ENCODE results near the gene LIN7C.
"Not testable (repeated sequence)": the region's sequence is repeated elsewhere in the genome, so short reads cannot be mapped to it uniquely, and the experiment has no call there.

The LIN7C gene

GRCh38 chr11:27468995-27469695, 37.4 kb downstream of the LIN7C start:
- DNase-seq, result no peak

- DNase-seq, result no peak
Measured at GRCh38 chr11:27468209-27468994, 38.2 kb downstream of the LIN7C start.

- DNase-seq, result no peak
Measured at GRCh38 chr11:27467181-27467913, 39.2 kb downstream of the LIN7C start.

GRCh38 chr11:27466363-27466762, 40.2 kb downstream of the LIN7C start:
- no peak for DNase-seq

GRCh38 chr11:27465629-27466028, 40.9 kb downstream of the LIN7C start:
- DNase-seq, result peak; percentile 39

GRCh38 chr11:27464909-27465308, 41.7 kb downstream of the LIN7C start:
- DNase-seq, result no peak

GRCh38 chr11:27464289-27464696, 42.3 kb downstream of the LIN7C start:
- no peak for DNase-seq

- no peak for DNase-seq
Measured at GRCh38 chr11:27462543-27462942, 44.0 kb downstream of the LIN7C start.

GRCh38 chr11:27460158-27460978, 46.2 kb downstream of the LIN7C start:
- peak; percentile 72 for DNase-seq

- no peak for DNase-seq
Measured at GRCh38 chr11:27459191-27459590, 47.4 kb downstream of the LIN7C start.

- DNase-seq, result no peak
Measured at GRCh38 chr11:27458182-27458581, 48.4 kb downstream of the LIN7C start.

GRCh38 chr11:27456795-27457329, 49.7 kb downstream of the LIN7C start:
- peak; percentile 44 for DNase-seq

- DNase-seq, result no peak
Measured at GRCh38 chr11:27456140-27456794, 50.3 kb downstream of the LIN7C start.

GRCh38 chr11:27455667-27456066, 50.9 kb downstream of the LIN7C start:
- no peak for DNase-seq

- no peak for DNase-seq
Measured at GRCh38 chr11:27453701-27454100, 52.9 kb downstream of the LIN7C start.

GRCh38 chr11:27452147-27452546, 54.4 kb downstream of the LIN7C start:
- no peak for DNase-seq

GRCh38 chr11:27451244-27451965, 55.2 kb downstream of the LIN7C start:
- no peak for DNase-seq

GRCh38 chr11:27448184-27448540, 58.4 kb downstream of the LIN7C start:
- DNase-seq, result not testable (repeated sequence)

GRCh38 chr11:27447288-27448183, 59.0 kb downstream of the LIN7C start:
- no peak for DNase-seq

GRCh38 chr11:27445625-27446024, 60.9 kb downstream of the LIN7C start:
- DNase-seq, result no peak

Data from NCI-H146 (cell line).